HG02943 (cell line): ENCODE data around the gene MAP6.
"Not testable (repeated sequence)": the region's sequence is repeated elsewhere in the genome, so short reads cannot be mapped to it uniquely, and the experiment has no call there.

Source experiments
- ATAC-seq: cut with Tn5 transposase; IDR thresholded peaks from one replicate; pipeline ENCODE4 v1.9.1; 2021; ENCODE audit warnings: mild to moderate bottlenecking, low read depth, moderate library complexity; ENCODE audit not compliant: unreplicated experiment

MAP6 gene

GRCh38 chr11:75593286-75593915 is 75.4 kb downstream of the MAP6 start:
- no peak for ATAC-seq

DNA sequence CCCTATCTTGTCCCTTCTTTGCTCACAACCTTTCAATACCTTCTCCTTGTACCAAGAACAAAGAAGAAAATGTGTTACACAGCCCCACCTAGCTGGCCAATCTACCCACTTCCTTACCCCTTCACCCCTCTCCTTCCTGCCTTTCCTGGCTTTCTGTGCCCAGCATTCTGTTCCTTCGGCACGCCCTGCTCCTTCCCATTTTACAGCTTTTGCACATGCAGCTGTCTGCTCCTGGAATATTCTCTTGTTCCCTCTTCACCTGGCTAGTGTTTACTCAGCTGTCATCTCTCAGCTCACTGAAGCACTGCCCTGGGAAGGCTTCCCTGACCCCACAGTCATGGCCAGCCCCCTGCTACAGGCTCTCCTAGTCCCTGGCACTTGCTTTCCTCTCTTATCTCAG is 76.1 kb downstream of the MAP6 start:
- no peak for ATAC-seq

DNA sequence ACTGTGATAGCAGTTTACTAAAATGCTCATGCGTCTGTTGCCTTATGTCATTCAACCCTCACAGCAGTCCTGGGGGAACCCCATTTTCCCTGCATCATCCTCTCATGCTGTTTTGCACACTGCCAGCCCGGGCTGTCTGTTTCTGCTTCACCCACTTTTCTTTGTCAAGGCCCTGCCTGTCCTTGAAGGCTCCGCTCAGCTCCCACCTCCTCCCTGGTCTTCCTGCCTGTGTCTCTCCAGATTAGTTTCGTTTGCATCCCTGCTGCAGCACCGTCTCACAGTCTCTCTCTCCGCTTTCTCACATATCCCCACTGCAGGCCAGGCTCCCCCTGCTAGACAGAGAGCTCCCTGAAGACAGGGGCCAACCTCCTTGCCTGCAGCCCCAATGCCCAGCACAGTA is 76.9 kb downstream of the MAP6 start:
- ATAC-seq, result no peak

DNA sequence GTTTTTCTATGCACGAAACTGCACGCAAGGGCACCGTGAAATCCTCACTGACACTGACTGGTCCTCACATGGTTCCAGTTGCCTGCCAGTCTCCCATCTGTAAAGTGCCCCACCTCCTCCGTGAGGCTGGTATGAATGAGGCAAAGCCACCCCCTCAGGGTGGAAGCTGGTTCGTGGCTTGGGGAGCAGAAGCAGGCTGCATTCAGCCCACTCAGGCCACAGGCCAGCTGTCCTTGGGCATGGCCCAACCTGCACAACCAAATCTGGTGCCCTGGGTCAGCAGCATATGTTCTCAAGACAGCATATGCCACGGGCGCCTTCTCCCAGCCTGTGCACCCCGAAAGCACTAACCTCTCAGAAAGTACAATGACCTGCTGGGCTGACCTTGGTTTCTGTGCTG is 77.5 kb downstream of the MAP6 start:
- ATAC-seq, result no peak

GRCh38 chr11:75589933-75590332 is 78.9 kb downstream of the MAP6 start:
- ATAC-seq, result no peak

- ATAC-seq, result no peak
These were observed 79.8 kb downstream of the MAP6 start for GRCh38 chr11:75589051-75589450.

DNA sequence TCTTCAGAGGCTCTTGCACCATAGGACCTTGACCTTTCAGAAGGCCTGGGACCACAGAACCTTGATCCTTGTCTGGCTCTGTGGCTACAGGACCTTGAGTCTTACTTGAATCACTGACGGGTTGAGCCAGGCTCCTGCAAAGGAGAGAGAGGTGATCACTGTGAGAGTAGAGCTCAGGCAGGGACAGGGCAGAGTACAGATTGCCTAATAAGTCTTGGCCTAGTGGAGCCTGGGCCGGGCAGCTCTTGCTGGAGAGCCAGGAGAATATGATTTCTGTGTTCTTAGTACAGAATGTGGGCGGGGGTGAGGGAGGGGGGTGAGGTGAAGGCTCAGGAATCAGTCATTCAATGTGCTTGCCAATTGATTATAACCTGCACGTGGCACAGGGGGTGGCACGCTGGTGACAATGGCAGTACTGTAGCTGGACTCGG is 80.8 kb downstream of the MAP6 start:
- no peak for ATAC-seq

- ATAC-seq, result no peak
These were observed 82.4 kb downstream of the MAP6 start for GRCh38 chr11:75586395-75586794.

GRCh38 chr11:75585293-75585670 is 83.6 kb downstream of the MAP6 start:
- no peak for ATAC-seq

DNA sequence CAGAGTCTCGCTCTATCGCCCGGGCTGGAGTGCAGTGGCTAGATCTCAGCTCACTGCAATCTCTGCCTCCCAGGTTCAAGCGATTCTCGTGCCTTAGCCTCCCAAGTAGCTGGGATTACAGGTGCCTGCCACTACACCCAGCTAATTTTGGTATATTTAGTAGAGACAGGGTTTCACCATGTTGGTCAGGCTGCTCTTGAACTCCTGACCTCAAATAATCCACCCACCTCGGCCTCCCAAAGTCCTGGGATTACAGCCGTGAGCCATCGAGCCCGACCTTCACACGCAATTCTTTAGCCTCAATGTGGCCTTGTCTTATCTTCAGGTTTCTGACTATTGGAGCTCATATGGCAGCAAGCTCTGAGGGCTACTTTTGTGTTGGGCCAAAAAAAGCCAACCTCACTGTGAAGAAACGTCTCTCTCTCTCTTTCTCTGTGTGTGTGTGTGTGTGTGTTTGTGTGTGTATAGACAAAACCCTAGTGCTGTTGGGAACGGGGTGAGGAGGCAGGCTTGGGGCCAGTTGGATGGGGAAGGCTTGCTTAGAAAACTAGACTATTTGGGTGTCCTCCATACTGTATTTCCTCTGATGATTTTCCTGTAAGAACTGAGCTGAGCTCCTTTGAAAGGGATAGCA is 84.1 kb downstream of the MAP6 start:
- ATAC-seq, result not testable (repeated sequence)

DNA sequence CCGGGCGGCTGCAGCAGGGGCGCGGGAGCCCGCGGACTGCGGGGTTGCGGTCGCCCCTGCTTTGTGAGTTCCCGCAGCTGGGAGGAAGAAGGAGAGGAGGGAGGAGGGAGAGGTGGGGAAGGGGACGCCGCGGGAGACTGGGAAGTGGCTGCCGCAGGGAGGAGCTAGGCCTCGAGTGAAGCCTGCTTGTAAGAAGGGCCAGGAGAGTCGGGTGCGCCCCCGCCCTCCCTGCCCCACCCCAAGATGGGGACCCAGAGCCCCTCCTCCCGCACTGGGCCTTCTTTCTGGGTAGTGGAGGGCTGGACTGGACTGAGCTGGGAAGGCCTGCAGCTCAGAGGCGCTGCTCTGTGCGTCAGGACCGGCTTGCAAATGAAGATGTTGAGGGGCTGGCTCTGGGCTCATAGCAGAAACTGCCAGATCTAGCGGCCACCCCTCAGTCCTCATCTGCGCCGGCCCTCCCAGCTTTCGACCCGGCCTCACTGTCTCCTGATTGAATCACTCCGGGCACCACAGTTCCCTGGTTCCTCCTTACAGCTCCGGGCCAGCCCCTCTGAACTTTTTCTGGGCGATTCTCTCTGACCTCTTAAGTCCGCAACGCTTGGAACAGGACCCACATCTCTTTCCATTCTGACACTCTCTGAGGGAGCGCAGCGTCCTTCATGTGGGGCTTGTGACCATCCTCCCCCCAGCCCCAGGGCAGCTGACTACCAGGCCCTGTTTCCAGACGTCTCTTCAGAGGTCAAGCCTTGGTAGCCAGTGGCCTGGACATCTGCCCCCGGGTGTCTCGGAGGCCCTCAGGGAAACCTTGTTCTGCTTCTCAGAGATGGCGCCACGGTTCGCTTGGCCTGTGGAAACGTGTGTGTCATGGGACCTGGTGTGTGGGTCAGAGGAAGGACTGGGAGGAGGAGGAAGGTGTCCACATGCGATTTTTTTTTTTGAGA is 84.8 kb downstream of the MAP6 start:
- ATAC-seq, result no peak

DNA sequence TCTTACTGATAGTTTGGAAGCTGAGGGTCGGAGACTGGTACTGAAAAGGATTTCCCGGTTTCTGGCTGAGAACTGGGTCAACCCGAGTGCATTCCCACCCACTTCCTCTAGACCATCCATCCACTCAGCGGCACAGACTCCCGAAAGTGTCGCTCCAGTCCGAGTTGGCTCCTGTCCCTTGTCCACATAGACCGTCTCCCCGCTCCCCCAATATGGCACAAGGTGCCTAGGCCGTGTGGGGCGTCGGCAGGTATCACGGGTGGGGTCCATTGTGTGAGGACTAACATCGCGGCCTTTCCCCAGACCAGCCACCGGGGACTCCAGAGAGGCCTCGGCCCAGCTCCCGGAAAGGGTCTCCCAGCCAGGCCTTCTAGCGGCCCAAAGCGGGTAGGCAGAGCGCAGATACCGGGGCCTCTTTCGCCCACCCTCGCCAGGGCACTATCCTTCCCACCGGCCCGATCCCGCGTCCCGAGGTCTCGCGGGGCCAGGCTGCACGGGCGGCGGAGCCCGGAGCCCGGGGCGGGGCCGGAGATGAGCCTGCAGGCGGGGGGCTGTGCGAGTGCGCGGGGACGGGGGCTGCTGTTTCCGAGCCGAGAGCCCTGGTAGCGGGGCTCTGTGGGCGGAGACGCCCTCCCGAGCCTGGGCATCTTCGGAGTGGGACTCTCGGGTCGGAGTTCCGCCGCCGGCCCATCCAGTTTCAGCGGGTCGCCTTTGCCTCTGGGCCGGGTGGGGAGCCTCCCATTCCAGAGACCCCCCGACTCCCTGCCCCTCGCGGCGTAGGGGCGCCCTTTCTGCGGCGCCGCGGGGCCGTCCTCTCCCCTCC is 85.7 kb downstream of the MAP6 start:
- ATAC-seq, result no peak

GRCh38 chr11:75582506-75582894 is 86.3 kb downstream of the MAP6 start:
- no peak for ATAC-seq

DNA sequence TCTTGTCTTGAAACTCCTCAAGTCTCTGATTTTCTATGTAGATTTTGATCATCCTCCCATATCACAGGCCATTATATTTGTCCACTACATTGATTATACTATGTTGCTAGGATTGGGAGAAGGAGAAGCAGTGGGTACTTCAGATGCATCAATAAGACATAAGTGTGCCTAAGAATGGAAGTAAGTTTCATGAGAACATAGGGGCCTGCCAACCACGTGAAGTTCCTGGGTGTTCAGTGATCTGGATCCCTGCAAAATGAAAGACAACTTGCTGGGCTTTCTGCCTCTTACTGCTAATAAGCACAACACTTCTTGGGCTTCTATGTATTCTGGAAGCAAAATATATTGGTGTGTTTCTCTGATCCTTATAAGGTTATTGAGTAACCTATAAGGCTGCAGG is 89.0 kb downstream of the MAP6 start:
- ATAC-seq, result no peak

GRCh38 chr11:75578977-75579376 is 89.9 kb downstream of the MAP6 start:
- ATAC-seq, result no peak

DNA sequence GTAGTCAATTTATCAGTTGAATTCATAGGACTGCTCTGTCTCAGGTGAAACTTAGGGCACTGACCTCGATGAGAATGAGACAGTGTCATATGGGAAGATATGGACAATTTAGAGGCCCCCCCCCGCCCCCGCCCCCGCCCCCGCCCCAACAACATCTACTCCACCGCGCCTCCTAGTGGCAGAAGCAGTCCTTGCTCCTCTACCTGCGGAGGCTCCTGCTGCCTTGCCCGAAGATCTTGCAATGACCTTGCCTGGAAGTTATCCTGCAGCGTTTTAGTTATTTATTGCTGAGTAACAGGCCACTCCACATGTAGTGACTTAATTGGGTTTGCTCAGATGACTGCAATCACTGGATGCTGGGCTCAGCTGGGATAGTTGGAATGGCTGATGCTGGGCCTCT is 91.6 kb downstream of the MAP6 start:
- ATAC-seq, result no peak

DNA sequence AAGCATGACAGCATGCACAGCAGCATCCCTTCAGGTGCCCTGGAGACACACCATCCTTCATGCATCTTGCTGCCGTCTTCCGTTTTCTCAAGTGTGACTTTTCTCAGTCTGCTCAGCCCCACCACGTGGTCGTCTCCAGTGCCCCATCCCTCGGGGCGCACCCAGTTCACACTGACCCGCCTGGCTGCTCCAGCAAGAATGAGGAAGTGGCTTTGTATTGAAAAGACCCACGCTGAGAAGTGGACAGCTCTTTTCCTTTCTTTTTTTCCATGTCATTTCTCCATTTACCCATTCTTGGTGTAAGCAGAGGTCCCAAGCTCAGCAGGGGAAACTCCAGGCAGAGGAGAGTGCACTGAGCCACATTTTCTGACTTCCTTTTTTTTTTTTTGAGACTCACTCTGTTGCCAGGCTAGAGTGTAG is 92.3 kb downstream of the MAP6 start:
- no peak for ATAC-seq

DNA sequence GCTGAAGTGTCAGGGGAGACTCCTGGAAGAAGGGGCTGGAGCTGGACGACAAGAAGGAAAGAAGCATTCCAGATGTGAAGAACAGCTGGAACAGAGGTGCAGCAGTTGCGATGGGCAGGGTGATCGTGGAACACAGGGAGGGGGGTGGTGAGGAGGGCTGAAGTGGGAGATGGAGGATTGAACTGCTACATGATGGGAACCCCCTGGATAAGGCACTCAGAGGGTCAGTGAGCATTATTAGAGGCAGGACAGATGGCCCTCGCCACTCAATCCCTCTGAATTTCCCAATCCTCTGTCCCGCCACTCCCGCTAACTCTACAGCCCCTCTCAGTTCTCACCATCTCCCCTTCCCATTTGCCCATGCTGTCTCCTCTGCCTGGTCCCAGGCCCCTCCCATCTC is 92.8 kb downstream of the MAP6 start:
- ATAC-seq, result no peak

GRCh38 chr11:75574698-75575602 is 93.9 kb downstream of the MAP6 start:
- no peak for ATAC-seq

GRCh38 chr11:75572744-75573143 is 96.1 kb downstream of the MAP6 start:
- no peak for ATAC-seq
